NCI-H1092 treated with DMSO at 0.1 percent for 48 hours (cell line): ENCODE measurements around the gene DIS3L2.
"Not testable (repeated sequence)": the region's sequence is repeated elsewhere in the genome, so short reads cannot be mapped to it uniquely, and the experiment has no call there.

ENCODE experiments used
- DNase-seq: peaks from one replicate; lab custom pipeline; 2025; lab: John Stamatoyannopoulos, UW

The DIS3L2 gene

DNA sequence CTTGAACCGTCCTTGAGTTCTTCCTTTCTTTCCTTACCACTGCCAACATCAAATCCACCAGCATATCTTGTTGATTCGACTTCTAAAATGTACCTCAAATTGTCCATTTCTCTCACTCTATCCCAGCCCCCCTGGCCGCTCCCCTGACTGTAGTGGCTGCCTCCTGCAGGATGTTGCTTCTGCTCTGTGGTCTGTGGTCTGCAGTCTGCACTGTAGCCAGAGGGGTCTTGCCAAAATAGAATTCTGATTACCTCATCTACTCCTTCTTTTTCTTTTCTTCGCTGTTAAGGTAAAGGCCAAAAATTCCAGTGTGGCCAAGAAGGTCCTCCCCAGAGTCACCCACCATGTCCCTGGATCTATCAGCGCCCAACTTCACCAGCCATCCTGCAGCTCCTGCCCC is 337.6 kb downstream of the DIS3L2 start:
- DNase-seq = no peak

- no peak for DNase-seq
These were observed 338.6 kb downstream of the DIS3L2 start for GRCh38 chr2:232299927-232300674.

- DNase-seq = no peak
These were observed 339.4 kb downstream of the DIS3L2 start for GRCh38 chr2:232300894-232301387.

GRCh38 chr2:232304236-232304635 is 342.7 kb downstream of the DIS3L2 start:
- no peak for DNase-seq

DNA sequence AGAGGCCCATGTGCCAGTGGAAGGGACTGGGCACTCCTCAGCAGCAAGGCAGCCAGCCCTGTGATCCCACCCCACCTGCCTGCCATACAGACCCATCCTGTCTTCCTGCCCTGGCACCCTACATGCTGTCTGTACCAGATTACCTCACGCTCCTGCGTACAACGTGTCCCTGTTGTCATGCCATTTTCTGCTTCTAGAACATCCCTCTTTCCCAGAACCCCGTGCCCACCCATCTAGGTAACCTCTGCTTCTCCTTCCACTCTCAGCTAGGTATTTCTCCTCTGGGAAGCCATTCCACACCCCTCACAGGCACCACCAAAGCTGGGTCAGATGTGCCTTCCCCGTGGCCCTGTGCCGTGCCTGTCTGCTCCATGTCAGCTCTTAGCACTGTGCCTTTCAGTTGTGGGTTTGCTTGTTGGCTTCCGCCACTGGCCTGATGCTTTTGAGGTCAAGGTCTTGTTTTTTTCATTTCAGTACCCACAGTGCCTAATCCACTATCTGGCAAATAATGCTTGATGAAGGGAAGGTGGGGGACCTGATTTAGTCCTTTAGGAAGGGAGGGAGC is 345.3 kb downstream of the DIS3L2 start:
- DNase-seq = no peak

DNA sequence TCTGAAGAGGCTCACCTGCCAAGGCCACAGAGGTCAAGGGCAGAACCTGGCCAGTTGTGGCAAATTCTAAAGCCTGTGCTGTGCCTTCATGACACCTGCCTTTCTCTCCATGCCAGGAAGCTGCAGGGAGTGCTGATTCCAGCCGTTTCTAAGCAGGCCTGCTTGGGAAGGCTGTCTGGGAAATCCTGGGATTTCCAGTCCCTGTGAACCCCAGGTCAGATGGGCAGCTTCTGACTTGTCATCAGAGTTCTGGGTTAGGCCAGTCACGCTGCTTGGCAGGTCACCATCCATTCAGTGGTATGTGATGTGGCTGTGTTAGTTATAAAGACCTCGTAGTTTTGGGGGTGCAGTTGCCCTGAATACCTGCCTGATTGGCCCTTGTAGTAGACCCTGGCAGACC is 346.3 kb downstream of the DIS3L2 start:
- DNase-seq = no peak

DNA sequence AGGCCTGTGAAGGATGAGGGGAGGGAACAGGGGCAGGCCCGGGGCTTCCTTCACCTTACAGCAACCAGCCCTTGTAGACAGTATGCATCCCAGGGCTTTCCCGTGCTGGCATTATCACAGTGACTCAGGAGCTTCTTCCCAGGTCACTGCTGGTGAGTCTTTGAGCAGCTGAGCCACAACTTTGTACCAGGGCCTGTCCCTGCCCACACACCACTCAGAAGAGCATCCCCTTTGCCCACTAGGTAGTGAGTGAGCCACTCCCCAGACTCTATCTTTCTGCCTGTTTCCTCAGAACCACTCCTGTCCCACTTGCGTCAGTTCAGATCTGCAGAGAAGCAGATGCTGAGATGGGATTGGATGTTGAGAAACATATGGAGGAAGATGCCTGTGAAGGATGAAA is 347.5 kb downstream of the DIS3L2 start:
- DNase-seq = no peak

- no peak for DNase-seq
These were observed 348.1 kb downstream of the DIS3L2 start for GRCh38 chr2:232309592-232309991.

DNA sequence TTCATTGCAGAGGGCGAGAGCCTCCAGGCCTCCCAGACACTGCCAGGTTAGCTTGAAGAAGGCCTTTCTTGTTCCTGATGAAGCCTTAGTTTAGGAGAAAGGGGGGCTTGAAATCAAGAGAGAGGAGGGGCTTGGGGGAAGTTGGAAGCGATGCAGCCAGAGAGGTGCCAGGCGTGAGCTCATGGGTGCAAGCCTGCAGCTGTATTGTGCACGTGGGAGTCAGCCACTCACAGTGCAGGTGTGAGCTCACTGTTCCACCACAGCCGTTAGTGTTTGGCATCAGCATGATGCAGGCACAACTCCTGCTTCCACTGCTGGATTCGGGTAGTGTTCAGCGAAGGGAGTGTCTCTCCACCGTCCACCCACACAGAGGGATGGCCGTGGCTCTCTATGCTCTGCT is 348.6 kb downstream of the DIS3L2 start:
- DNase-seq = no peak

GRCh38 chr2:232310696-232311095 is 349.2 kb downstream of the DIS3L2 start:
- DNase-seq = no peak

- not testable (repeated sequence) for DNase-seq
These were observed 352.1 kb downstream of the DIS3L2 start for GRCh38 chr2:232313645-232314044.

GRCh38 chr2:232315049-232315922 is 353.8 kb downstream of the DIS3L2 start:
- no peak for DNase-seq

- DNase-seq = no peak
These were observed 354.4 kb downstream of the DIS3L2 start for GRCh38 chr2:232315923-232316299.

DNA sequence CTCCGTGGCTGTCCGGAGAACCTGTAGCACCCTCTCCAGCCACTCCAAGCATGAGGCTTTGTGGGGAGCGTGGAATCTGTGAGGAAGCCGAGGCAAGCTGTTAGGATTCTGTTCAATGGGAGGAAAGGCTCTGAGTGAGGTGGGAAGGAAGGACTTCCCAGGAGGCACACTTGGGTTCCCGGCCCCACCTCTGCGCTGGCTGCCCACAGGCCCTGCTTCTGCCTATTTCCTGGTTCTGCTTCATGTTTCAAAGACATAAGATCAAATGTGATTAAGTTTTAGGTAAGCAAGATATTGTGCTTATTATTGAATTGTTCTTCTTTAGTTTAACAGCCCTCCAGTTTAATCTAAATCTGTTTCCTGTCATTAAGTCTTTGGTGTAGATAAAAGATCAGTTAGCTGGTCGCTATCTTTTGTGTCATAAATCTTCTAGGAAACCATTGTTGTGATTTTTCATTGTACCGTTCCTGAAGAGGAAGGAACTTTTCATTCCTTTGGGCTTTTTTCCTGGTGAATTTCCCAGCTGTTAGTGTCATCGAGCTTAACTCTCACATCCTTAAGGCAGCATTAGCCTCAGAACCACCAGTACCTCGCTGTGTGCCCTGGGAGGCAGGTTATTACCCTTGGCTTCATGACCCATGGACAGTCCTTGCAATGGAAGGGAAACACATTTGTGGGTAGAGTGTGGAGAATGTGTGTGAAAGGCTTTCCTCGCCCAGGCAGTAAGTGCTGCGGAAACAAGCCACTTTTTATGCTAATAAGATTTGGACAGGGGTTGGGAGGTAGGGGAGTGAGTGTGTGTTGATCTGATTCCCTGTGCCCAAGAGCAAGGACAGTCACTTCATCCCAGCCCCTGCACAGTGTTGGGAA is 355.2 kb downstream of the DIS3L2 start:
- no peak for DNase-seq

DNA sequence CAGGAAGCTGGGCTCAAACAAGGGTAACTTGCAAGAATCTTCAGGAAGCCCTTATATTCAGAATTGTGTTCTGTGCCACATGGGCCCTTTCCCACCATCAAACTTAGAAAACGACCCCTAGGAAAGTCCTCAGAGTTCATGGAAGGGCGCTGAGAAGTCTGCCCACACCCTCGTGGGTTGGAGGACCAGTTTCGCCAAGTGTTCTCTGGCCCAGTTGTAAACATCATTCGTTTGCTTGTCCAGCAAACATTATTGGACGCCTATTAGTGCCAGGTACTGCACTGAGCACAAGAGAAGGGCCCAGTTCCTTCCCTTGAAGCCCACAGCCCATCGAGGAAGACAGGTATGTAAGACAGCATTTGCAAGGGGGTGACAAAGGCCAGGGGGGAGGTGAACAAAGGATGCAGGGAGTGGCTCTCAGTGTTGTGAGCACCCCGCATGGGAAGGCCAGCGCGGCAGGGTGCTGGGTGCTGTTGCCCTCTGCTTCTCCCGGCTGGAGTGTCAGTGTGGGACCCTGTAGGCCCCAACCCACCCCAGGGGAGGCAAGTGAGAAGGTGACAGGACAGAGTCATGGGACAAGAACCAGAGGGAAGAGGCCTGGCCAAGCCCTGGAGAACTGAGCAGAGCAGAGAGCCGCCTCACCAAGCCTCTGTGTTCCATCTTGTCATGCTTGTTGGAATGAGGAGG is 356.8 kb downstream of the DIS3L2 start:
- DNase-seq = no peak

DNA sequence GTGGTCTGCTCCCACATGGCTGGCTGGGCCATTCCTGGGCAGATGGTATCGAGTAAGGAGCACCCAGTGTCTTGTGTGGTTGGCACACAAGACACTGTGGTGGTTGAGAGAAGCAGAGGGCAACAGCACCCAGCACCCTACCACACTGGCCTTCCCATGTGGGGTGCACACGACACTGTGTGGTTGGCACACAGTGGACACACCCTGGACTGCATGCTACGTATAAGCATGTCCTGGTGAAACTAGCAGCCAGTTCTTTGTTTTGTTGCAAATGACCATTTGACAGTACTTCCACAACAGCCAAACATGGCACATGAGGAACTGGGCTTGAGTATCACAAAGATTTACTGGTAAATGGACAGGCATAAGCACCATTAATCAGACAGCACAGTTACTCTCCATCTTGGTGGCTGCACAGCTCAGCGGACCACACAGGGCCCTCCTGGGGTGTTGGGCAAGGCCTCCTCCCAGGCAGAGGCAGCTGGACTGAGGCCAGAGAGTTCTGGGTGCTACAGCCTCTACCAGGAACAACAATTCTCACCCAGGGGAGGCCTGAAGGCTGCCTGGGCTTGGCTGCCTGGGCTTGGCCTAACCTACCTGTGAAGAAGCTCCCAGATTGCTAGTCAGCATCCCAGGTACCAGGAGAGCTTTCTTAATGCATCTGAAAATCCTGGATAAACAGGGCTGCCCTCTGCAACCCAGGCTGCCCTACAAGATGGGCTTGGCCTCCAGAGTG is 357.7 kb downstream of the DIS3L2 start:
- no peak for DNase-seq

DNA sequence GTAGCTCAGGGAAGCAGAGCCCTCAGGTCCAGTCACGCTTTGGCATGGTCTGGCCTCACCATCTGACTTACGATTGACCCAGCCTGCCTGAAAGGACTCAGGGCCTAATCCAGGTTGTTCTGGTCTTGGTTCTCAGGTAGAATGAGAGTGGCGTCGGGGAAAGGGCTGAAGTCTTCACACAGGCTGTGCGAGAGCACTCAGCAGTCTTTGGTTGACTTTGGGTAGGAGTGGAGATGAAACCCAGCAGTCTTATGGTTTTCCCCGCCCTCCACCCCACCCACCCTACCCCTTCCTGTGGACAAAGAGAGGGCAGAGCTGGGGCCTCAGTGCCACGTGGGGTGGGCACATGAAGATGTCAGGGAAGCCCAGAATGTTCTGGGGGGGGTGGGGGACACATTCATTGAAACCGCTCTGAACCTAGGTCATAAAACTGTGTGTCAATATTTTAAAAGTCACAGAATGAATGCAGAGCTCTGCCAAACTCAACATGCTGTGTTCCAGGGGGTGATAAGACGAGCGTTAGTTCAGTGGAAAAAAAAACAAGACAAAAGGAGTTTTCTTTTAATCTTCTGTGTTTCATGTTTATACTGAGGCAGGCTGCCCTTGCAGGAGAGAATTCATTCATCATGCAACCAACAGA is 358.4 kb downstream of the DIS3L2 start:
- no peak for DNase-seq

- DNase-seq = no peak
These were observed 358.9 kb downstream of the DIS3L2 start for GRCh38 chr2:232320443-232320803.

GRCh38 chr2:232321156-232321816 is 359.8 kb downstream of the DIS3L2 start:
- no peak for DNase-seq
